ENCODE results near the gene MUC5B.
"Not testable (repeated sequence)": the region's sequence is repeated elsewhere in the genome, so short reads cannot be mapped to it uniquely, and the experiment has no call there.

MUC5B gene

GRCh38 chr11:1261241-1262071, 38.6 kb downstream of the MUC5B start:
- Mint-ChIP-seq H3K4me3 (peak overlapping the region; percentile 81), H3K36me3 (ENCODE audit: low read depth) (peaks cover 16% of the 10 kb centered on the region), H3K27ac (peak overlapping the region; percentile 89), H3K9me3 (peaks cover 8% of the 10 kb centered on the region), H3K4me1 (ENCODE audit: low read depth) (peaks cover 21% of the 10 kb centered on the region), H3K27me3 (no peaks in the 10 kb centered on the region)

DNA sequence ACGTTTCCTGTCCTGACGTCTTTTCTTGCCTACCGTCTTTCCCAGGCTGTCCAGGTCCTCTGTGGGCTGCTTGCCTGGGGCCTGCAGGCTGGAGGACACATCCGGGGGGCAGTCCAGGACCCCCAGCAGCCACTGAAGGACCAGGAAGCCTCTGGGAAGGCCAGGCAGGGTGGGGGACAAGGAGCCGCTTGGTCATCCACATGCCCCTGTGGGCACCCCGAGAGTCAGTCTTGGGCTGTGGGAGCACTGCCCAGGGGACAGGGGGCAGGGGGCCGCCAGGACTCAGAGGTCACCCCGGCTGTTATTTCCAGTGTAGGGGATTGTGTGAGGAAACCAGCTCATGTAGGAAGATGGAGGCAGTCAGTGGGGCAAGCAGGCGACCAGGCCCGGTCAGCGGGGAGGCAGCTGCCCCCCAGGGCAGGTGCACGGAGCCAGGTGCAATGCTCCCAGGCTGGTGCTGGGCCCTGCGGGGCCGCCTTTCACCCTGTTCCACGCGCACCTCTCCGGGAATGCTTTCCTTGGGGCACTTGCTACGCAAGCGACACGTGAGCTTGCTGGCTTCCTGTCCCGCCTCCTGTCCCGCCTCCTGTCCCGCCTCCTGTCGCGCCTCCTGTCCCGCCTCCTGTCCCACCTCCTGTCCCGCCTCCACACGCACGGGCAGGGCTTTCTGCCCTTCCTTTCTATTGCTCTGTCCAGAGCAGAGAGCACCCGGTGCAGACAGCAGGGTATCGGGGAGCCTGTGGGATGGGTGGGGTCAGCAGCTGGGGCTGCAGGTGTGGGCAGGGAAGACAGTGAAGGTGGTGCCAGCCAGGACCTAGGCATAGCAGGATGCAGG, 39.5 kb downstream of the MUC5B start:
- Mint-ChIP-seq H3K9me3 (peaks cover 8% of the 10 kb centered on the region), H3K4me3 (peak overlapping the region; percentile 81), H3K27ac (peak overlapping the region; percentile 89)

DNA sequence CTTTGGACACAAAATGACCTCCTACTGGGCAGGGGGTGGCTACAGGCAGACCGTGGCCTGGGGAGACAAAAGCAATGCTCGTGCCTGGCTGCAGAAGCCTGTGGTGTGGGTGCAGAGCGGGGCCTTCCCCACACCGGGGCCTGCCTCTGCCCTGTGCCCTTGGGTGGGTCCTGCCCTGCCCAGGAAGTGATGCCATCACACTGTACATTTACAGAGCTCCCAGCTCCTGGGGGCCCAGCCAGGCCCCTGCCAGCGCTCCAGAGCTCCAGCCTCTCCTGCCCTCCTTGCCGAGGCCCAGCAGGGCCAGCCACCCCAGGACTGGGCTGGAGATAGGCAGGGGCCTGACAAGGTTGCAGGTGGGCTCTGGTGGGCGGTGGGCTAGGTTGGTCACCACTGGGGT, 40.1 kb downstream of the MUC5B start:
- Mint-ChIP-seq H3K4me1 (ENCODE audit: low read depth) (peaks cover 21% of the 10 kb centered on the region), H3K36me3 (ENCODE audit: low read depth) (peaks cover 20% of the 10 kb centered on the region), H3K9me3 (peaks cover 8% of the 10 kb centered on the region), H3K27ac (peak overlapping the region; percentile 89), H3K4me3 (peak overlapping the region; percentile 81), H3K27me3 (no peaks in the 10 kb centered on the region)

More for the DNA sequence above, 39.5 kb downstream of the MUC5B start:
- Mint-ChIP-seq H3K36me3 (ENCODE audit: low read depth) (peaks cover 20% of the 10 kb centered on the region), H3K4me1 (ENCODE audit: low read depth) (peaks cover 21% of the 10 kb centered on the region), H3K27me3 (no peaks in the 10 kb centered on the region)

GRCh38 chr11:1264444-1264843, 41.6 kb downstream of the MUC5B start:
- not testable (repeated sequence) for H3K27me3 Mint-ChIP-seq, H3K9me3 Mint-ChIP-seq, H3K4me3 Mint-ChIP-seq
- peaks cover 21% of the 10 kb centered on the region for H3K4me1 Mint-ChIP-seq (ENCODE audit: low read depth)
- peaks cover 20% of the 10 kb centered on the region for H3K36me3 Mint-ChIP-seq (ENCODE audit: low read depth)
- H3K27ac Mint-ChIP-seq, result peak overlapping the region; percentile 47

GRCh38 chr11:1265480-1265879, 42.6 kb downstream of the MUC5B start:
- Mint-ChIP-seq H3K4me1 (ENCODE audit: low read depth) (peaks cover 21% of the 10 kb centered on the region), H3K36me3 (ENCODE audit: low read depth) (peaks cover 20% of the 10 kb centered on the region)
- not testable (repeated sequence) for H3K4me3 Mint-ChIP-seq, H3K27me3 Mint-ChIP-seq, H3K27ac Mint-ChIP-seq, H3K9me3 Mint-ChIP-seq

DNA sequence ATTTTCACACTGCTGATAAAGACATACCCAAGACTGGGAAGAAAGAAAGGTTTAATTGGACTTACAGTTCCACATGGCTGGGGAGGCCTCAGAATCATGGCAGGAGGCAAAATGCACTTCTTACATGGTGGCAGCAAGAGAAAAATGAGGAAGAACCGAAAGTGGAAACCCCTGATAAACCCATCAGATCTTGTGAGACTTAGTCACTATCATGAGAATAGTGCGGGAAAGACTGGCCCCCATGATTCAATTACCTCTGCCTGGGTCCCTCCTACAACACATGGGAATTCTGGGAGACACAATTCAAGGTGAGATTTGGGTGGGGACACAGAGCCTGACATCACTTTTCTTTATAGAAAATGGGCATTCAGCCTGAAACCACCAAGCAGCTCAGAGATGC, 44.1 kb downstream of the MUC5B start:
- not testable (repeated sequence) for H3K9me3 Mint-ChIP-seq, H3K27me3 Mint-ChIP-seq, H3K4me3 Mint-ChIP-seq, H3K27ac Mint-ChIP-seq
- Mint-ChIP-seq H3K4me1 (ENCODE audit: low read depth) (peaks cover 21% of the 10 kb centered on the region), H3K36me3 (ENCODE audit: low read depth) (peaks cover 20% of the 10 kb centered on the region)

DNA sequence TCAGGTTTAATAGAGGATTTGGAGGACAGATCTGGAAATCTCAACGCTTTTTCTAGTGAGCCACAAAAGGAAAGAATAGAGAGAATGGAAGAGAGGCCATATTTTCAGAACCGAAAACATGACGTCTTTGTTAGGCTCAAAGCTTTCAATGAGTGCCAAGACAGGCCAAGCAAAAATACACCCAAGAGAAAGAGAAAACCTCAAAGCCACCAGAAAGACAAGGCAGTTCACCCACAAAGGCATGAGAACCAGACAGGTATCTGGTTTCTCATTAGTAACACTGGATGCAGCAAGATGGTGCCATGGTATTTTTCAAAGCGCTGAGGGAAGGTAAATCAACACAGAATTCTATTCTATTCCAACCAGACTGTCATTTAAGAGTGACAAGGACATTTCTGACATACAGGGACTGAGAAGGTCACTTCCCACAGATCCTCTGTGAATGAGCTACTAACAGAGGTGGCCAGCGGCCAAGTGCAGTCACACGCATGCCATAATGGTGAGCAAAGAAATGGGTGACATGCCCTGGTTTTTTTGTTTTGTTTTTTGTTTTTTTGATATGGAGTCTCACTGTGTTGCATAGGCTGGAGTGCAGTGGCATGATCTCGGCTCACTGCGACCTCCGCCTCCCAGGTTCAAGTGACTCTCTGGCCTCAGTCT, 44.7 kb downstream of the MUC5B start:
- H3K9me3 Mint-ChIP-seq, result peaks cover 8% of the 10 kb centered on the region
- peaks cover 20% of the 10 kb centered on the region for H3K4me1 Mint-ChIP-seq (ENCODE audit: low read depth)
- H3K27me3 Mint-ChIP-seq, result no peaks in the 10 kb centered on the region
- H3K4me3 Mint-ChIP-seq, result no peak overlapping the region
- no peak overlapping the region for H3K27ac Mint-ChIP-seq
- peaks cover 20% of the 10 kb centered on the region for H3K36me3 Mint-ChIP-seq (ENCODE audit: low read depth)

- no peak overlapping the region for H3K27ac Mint-ChIP-seq
- peaks cover 2% of the 10 kb centered on the region for H3K9me3 Mint-ChIP-seq
- no peak overlapping the region for H3K4me3 Mint-ChIP-seq
- no peaks in the 10 kb centered on the region for H3K27me3 Mint-ChIP-seq
- peaks cover 13% of the 10 kb centered on the region for H3K36me3 Mint-ChIP-seq (ENCODE audit: low read depth)
- H3K4me1 Mint-ChIP-seq (ENCODE audit: low read depth), result peaks cover 2% of the 10 kb centered on the region
These were observed 47.1 kb downstream of the MUC5B start for GRCh38 chr11:1269957-1270356.

GRCh38 chr11:1270476-1270875, 47.6 kb downstream of the MUC5B start:
- H3K9me3 Mint-ChIP-seq, result no peaks in the 10 kb centered on the region
- no peaks in the 10 kb centered on the region for H3K27me3 Mint-ChIP-seq
- no peak overlapping the region for H3K4me3 Mint-ChIP-seq
- H3K36me3 Mint-ChIP-seq (ENCODE audit: low read depth), result peaks cover 8% of the 10 kb centered on the region
- no peaks in the 10 kb centered on the region for H3K4me1 Mint-ChIP-seq (ENCODE audit: low read depth)
- no peak overlapping the region for H3K27ac Mint-ChIP-seq

DNA sequence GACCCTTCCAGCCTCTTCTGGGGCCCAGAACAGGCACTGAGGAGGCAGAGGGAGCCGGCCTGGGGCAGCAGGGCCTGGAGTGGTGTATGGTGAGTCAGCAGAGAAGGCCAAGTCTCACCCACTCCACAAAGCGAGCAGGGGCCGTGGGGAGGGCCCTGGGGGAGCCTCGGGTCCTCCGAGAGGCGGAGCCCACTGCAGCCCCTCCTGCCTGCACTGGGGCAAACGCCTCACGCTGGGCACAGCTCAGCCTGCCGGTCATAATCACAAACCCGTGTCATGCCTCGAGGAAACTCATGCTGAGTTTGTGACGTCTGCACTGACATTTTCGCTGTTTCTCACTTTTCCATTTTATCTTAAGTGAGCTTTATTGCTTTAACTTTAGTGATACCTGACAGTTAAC, 48.1 kb downstream of the MUC5B start:
- Mint-ChIP-seq H3K9me3 (no peaks in the 10 kb centered on the region), H3K36me3 (ENCODE audit: low read depth) (peaks cover 13% of the 10 kb centered on the region), H3K27ac (no peak overlapping the region), H3K4me3 (no peak overlapping the region), H3K27me3 (no peaks in the 10 kb centered on the region), H3K4me1 (ENCODE audit: low read depth) (no peaks in the 10 kb centered on the region)

DNA sequence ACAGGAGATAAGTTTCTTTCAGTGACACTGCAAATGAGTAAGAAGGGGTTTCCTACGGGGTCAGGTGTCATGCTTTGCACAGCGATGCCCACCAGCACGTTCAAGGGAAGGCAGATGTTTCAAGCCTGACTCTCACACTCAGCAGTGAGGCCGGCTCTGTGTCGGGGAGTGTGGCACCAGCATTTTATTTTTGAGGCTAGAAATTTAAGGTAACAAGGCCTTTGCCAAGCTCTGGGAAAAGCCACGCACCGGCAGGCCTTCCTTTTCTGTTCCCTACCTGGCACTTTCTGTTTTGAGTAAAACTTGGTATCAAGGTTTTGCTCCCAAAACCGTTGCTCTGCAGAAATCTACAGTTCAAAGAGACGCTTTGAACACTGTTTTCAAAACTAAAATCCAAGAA, 48.5 kb downstream of the MUC5B start:
- no peaks in the 10 kb centered on the region for H3K4me1 Mint-ChIP-seq (ENCODE audit: low read depth)
- no peaks in the 10 kb centered on the region for H3K27me3 Mint-ChIP-seq
- H3K36me3 Mint-ChIP-seq (ENCODE audit: low read depth), result peaks cover 11% of the 10 kb centered on the region
- no peak overlapping the region for H3K4me3 Mint-ChIP-seq
- H3K9me3 Mint-ChIP-seq, result no peaks in the 10 kb centered on the region
- H3K27ac Mint-ChIP-seq, result no peak overlapping the region

DNA sequence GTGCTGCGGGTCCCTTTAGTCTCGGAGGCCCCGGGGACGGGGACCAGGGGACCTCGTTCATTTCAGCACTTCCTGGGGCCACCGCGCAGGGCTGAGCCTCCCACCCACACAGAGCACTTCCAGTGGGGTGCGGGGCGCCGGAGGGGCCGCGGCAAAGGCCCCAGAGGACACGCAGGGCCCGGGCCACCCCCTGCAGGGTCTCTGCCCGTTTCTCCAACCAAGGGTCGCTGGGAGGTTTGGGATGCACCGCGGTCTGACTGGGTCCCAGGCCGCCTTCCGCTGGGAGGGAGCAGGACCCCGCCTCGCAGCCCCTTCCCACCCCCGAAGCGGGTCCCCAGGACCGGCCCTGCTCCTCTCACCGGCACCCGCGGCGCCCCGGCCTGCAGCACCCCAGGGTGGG, 49.1 kb downstream of the MUC5B start:
- no peaks in the 10 kb centered on the region for H3K9me3 Mint-ChIP-seq
- H3K4me1 Mint-ChIP-seq (ENCODE audit: low read depth), result no peaks in the 10 kb centered on the region
- H3K4me3 Mint-ChIP-seq, result no peak overlapping the region
- H3K27ac Mint-ChIP-seq, result no peak overlapping the region
- H3K36me3 Mint-ChIP-seq (ENCODE audit: low read depth), result peaks cover 10% of the 10 kb centered on the region
- H3K27me3 Mint-ChIP-seq, result no peaks in the 10 kb centered on the region

GRCh38 chr11:1272531-1272930, 49.7 kb downstream of the MUC5B start:
- Mint-ChIP-seq H3K36me3 (ENCODE audit: low read depth) (peaks cover 13% of the 10 kb centered on the region), H3K27ac (no peak overlapping the region), H3K4me1 (ENCODE audit: low read depth) (no peaks in the 10 kb centered on the region), H3K9me3 (no peaks in the 10 kb centered on the region), H3K27me3 (no peaks in the 10 kb centered on the region), H3K4me3 (no peak overlapping the region)

- Mint-ChIP-seq H3K36me3 (ENCODE audit: low read depth) (peaks cover 16% of the 10 kb centered on the region), H3K27me3 (no peaks in the 10 kb centered on the region), H3K4me3 (no peak overlapping the region), H3K4me1 (ENCODE audit: low read depth) (no peaks in the 10 kb centered on the region), H3K9me3 (no peaks in the 10 kb centered on the region), H3K27ac (no peak overlapping the region)
These were observed 51.6 kb downstream of the MUC5B start for GRCh38 chr11:1274501-1274900.

DNA sequence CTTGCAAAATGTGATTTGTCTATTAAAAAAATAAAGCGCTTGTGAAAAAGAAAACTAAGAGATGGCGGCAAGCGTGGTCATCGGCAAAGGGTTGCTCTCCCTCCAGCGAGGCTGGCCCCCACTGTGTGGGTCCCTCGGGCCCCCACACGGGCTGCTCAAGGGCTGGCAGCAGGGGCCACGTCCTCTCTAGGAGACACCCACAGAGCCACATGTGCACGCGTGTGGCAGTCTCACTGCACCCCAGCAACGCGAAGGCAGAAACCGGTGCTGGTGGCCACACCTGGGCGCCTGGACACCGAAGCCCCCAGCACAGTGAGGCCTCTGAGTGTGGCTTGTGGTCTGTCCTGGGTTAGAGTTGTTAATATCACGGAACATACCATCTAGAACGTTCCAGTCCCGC, 52.2 kb downstream of the MUC5B start:
- H3K27ac Mint-ChIP-seq, result no peak overlapping the region
- no peak overlapping the region for H3K4me3 Mint-ChIP-seq
- no peaks in the 10 kb centered on the region for H3K9me3 Mint-ChIP-seq
- H3K27me3 Mint-ChIP-seq, result no peaks in the 10 kb centered on the region
- H3K36me3 Mint-ChIP-seq (ENCODE audit: low read depth), result peaks cover 16% of the 10 kb centered on the region
- H3K4me1 Mint-ChIP-seq (ENCODE audit: low read depth), result no peaks in the 10 kb centered on the region
